Loucy (cell line): Measurements from ENCODE around the gene MAPK8IP2.

Experiments
- H2AFZ ChIP-seq: fragments of 200-600 bp; sonication (generic); 2 replicates; pipeline ENCODE4 v1.6.0; 2016; ENCODE audit warnings: antibody characterized with exemption, mild to moderate bottlenecking, low read length, moderate library complexity
- H3F3A ChIP-seq: fragments of 200-600 bp; 2 replicates; pipeline ENCODE4 v1.6.0; 2016; ENCODE audit warnings: antibody characterized with exemption, low read depth, mild to moderate bottlenecking
- H3K27me3 ChIP-seq: fragments of 200-600 bp; sonication (generic); 2 replicates; pipeline ENCODE4 v1.6.1; 2014; ENCODE audit warnings: low read length, mild to moderate bottlenecking; ENCODE audit not compliant: insufficient read depth, poor library complexity, severe bottlenecking
- H3K36me3 ChIP-seq: fragments of 200-600 bp; sonication (generic); 2 replicates; pipeline ENCODE4 v1.6.1; 2016; ENCODE audit warnings: low read length; ENCODE audit not compliant: insufficient read depth
- H3K4me1 ChIP-seq: fragments of 200-600 bp; sonication (generic); 2 replicates; pipeline ENCODE4 v1.5.1; 2014; ENCODE audit warnings: low read length, mild to moderate bottlenecking; ENCODE audit not compliant: insufficient read depth, poor library complexity, severe bottlenecking
- H3K4me2 ChIP-seq: fragments of 200-600 bp; sonication (generic); 2 replicates; pipeline ENCODE4 v1.6.0; 2014; ENCODE audit warnings: antibody characterized with exemption, low read length, low read depth, mild to moderate bottlenecking; ENCODE audit not compliant: poor library complexity, severe bottlenecking
- H3K4me3 ChIP-seq: fragments of 200-600 bp; sonication (generic); 2 replicates; pipeline ENCODE4 v1.5.1; 2014; ENCODE audit warnings: low read length, mild to moderate bottlenecking, mixed read lengths; ENCODE audit not compliant: poor library complexity, severe bottlenecking
- H3K79me2 ChIP-seq: fragments of 200-600 bp; sonication (generic); 2 replicates; pipeline ENCODE4 v1.6.1; 2014; ENCODE audit warnings: low read length; ENCODE audit not compliant: insufficient read depth
- H3K9ac ChIP-seq: fragments of 200-600 bp; sonication (generic); 2 replicates; pipeline ENCODE4 v1.6.0; 2014; ENCODE audit warnings: mild to moderate bottlenecking, low read depth, low read length, moderate library complexity; ENCODE audit not compliant: poor library complexity, severe bottlenecking
- H3K9me2 ChIP-seq: fragments of 200-600 bp; sonication (generic); replicated peaks from 2 replicates; pipeline ENCODE4 v1.6.1; 2016; ENCODE audit warnings: low read depth, low read length, mixed read lengths
- H3K9me3 ChIP-seq: fragments of 200-600 bp; sonication (generic); 2 replicates; pipeline ENCODE4 v1.6.1; 2014; ENCODE audit warnings: mild to moderate bottlenecking, antibody characterized with exemption, low read length, low read depth; ENCODE audit not compliant: insufficient read depth
- H4K20me1 ChIP-seq: fragments of 200-600 bp; sonication (generic); 2 replicates; pipeline ENCODE4 v1.6.0; 2014; ENCODE audit warnings: antibody characterized with exemption, low read length, mild to moderate bottlenecking; ENCODE audit not compliant: insufficient read depth, poor library complexity, severe bottlenecking
- CTCF ChIP-seq: fragments of 200-600 bp; sonication (generic); conservative IDR thresholded peaks from 2 replicates; pipeline ENCODE4 v1.5.1; 2014; ENCODE audit warnings: mild to moderate bottlenecking, antibody characterized with exemption, low read length
- EZH2phosphoT487 ChIP-seq: fragments of 200-600 bp; IDR thresholded peaks from 2 replicates; pipeline ENCODE4 v1.6.1; 2018; ENCODE audit warnings: antibody characterized with exemption, mild to moderate bottlenecking, moderate library complexity, borderline replicate concordance

Gene MAPK8IP2

GRCh38 chr22:50567721-50568252 is 32.8 kb upstream of the MAPK8IP2 start:
- no peak overlapping the region for H3K4me3 ChIP-seq
- no peak overlapping the region for H3K9ac ChIP-seq
- H3K36me3 ChIP-seq, result peaks cover 8% of the 10 kb centered on the region; the same call in 1 of the 2 replicates
- H3F3A ChIP-seq, result no peaks in the 10 kb centered on the region
- H3K4me2 ChIP-seq, result no peak overlapping the region
- H3K9me2 ChIP-seq, result no peaks in the 10 kb centered on the region
- H3K27me3 ChIP-seq, result no peaks in the 10 kb centered on the region
- H3K9me3 ChIP-seq, result no peaks in the 10 kb centered on the region
- no peaks in the 10 kb centered on the region for H4K20me1 ChIP-seq
- H2AFZ ChIP-seq, result no peak overlapping the region
- no peaks in the 10 kb centered on the region for H3K79me2 ChIP-seq
- H3K4me1 ChIP-seq, result peaks cover 7% of the 10 kb centered on the region
- TF ChIP-seq EZH2phosphoT487 (no peak), CTCF (no peak)

- Histone ChIP-seq H3K9me3 (no peaks in the 10 kb centered on the region), H3K4me2 (no peak overlapping the region), H3F3A (no peaks in the 10 kb centered on the region), H3K4me3 (no peak overlapping the region), H4K20me1 (no peaks in the 10 kb centered on the region), H3K9ac (no peak overlapping the region), H3K4me1 (no peaks in the 10 kb centered on the region), H3K9me2 (no peaks in the 10 kb centered on the region), H3K79me2 (no peaks in the 10 kb centered on the region), H2AFZ (no peak overlapping the region), H3K36me3 (peaks cover 8% of the 10 kb centered on the region; the same call in 1 of the 2 replicates), H3K27me3 (no peaks in the 10 kb centered on the region)
- TF ChIP-seq EZH2phosphoT487, result no peak
- no peak for TF ChIP-seq CTCF
Observed at GRCh38 chr22:50568626-50569025, 32.0 kb upstream of the MAPK8IP2 start.

- peaks cover 8% of the 10 kb centered on the region; the same call in 1 of the 2 replicates for H3K36me3 ChIP-seq
- H3K4me2 ChIP-seq, result no peak overlapping the region
- TF ChIP-seq CTCF (no peak), EZH2phosphoT487 (no peak)
- no peaks in the 10 kb centered on the region for H3K9me2 ChIP-seq
- no peak overlapping the region for H3K4me3 ChIP-seq
- no peaks in the 10 kb centered on the region for H3F3A ChIP-seq
- no peaks in the 10 kb centered on the region for H3K9me3 ChIP-seq
- H3K4me1 ChIP-seq, result no peaks in the 10 kb centered on the region
- no peaks in the 10 kb centered on the region for H3K79me2 ChIP-seq
- no peak overlapping the region for H3K9ac ChIP-seq
- H3K27me3 ChIP-seq, result no peaks in the 10 kb centered on the region
- H2AFZ ChIP-seq, result no peak overlapping the region
- H4K20me1 ChIP-seq, result no peaks in the 10 kb centered on the region
Observed at GRCh38 chr22:50569041-50569459, 31.5 kb upstream of the MAPK8IP2 start.
